Stimulated activated CD4-positive, alpha-beta T cell treated with anti-CD3 and anti-CD28 coated beads, Interleukin-12 subunit alpha, Interleukin-12 subunit beta, amount 100 ng/mL, for 4 hours (primary cell): Measurements from ENCODE around the gene POP5.
A peak's percentile ranks its signal among the peaks of the same experiment; 100 is the strongest.
"Not testable (repeated sequence)": the region's sequence is repeated elsewhere in the genome, so short reads cannot be mapped to it uniquely, and the experiment has no call there.

ENCODE experiments used
- DNase-seq: peaks from one replicate; pipeline ENCODE4 v3.0.0-alpha.2; 2020

The POP5 gene

GRCh38 chr12:120536064-120536791 is 45.0 kb downstream of the POP5 start:
- DNase-seq, result no peak

GRCh38 chr12:120534703-120535655 is 46.2 kb downstream of the POP5 start:
- peak; percentile 40 for DNase-seq

- DNase-seq, result peak; percentile 57
Observed at GRCh38 chr12:120534203-120534702, 46.9 kb downstream of the POP5 start, which contains the start of gene RNF10. RNF10 (plus strand) TSS chr12:120534356; CDS start chr12:120534812, 456 bp downstream.

- no peak for DNase-seq
Observed at GRCh38 chr12:120532701-120533238, 48.4 kb downstream of the POP5 start.

GRCh38 chr12:120530418-120530761 is 50.8 kb downstream of the POP5 start:
- not testable (repeated sequence) for DNase-seq

GRCh38 chr12:120529641-120530417 is 51.4 kb downstream of the POP5 start:
- DNase-seq, result no peak

- peak; percentile 82 for DNase-seq
Observed at GRCh38 chr12:120528861-120529525, 52.2 kb downstream of the POP5 start, which contains the start of gene COQ5. COQ5 (minus strand) TSS chr12:120529158; CDS start chr12:120529141, 17 bp downstream.
